HG02610 (cell line): ENCODE results near the gene CYB5R4.
"Not testable (repeated sequence)": the region's sequence is repeated elsewhere in the genome, so short reads cannot be mapped to it uniquely, and the experiment has no call there.

ENCODE experiments used
- ATAC-seq: cut with Tn5 transposase; IDR thresholded peaks from one replicate; pipeline ENCODE4 v1.9.1; 2021; ENCODE audit warnings: mild to moderate bottlenecking, moderate library complexity; ENCODE audit not compliant: unreplicated experiment

CYB5R4 gene

DNA sequence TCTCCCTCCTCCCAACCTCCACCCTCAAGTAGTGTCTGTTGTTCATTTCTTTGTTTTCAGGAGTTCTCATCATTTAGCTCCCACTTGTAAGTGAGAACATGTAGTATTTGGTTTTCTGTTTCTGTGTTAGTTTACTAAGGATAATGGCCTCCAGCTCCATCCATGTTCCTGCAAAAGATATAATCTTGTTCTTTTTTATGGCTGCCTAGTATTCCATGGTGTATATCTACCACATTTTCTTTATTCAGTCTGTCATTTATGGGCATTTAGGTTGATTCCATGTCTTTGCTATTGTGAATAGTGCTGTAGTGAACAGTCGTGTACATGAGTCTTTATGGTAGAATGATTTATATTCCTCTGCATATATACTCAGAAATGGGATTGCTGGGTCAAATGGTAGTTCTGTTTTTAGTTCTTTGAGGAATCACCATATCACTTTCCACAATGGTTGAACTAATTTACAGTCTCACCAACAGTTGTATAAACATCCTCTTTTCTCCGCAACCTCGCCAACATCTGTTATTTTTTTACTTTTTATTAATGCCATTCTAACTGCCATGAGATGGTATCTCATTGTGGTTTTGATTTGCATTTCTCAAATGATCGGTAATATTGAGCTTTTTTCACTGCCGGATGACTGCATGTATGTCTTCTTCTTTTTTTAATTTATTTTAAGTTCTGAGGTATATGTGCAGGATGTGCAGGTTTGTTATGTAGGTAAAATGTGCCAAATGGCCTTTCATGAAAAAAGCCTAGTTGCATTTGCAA is 48.3 kb downstream of the CYB5R4 start:
- ATAC-seq: not testable (repeated sequence)

DNA sequence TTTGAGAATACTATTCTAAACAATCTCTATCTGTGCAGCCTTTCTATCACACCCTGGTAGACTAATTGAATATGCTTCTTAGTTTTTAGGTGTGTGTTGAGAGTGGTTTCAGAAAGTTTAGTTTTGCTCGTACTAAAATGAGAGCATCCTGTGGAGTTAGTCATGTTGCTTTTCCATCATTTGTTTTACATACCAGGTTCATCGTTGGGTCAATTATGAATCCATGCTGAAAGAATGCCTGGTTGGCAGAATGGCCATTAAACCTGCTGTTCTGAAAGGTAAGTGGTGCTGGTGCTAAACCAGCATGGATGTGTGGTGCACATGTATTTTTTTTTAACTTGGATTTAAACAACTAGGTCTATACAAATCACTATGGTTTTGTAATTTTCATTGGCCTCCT is 49.3 kb downstream of the CYB5R4 start:
- ATAC-seq: no peak

DNA sequence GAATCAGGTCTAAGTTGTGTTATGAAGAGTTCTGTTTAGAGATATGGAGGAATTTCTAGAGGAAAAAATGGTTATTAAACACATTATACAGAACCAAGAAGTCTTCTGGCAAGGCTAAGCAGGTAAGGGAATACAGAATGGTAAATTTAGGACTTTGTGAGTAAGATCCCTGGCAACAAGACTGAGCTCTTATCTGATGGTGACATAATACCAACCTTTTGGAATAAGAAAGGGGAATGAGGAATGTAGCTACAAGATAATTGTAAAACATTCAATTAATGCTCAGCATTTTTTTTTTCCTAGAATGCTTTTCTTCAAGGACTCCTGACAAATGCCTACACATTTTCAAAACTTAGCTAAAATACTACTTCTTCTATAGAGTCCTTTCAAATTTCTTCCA is 51.8 kb downstream of the CYB5R4 start:
- ATAC-seq: no peak

DNA sequence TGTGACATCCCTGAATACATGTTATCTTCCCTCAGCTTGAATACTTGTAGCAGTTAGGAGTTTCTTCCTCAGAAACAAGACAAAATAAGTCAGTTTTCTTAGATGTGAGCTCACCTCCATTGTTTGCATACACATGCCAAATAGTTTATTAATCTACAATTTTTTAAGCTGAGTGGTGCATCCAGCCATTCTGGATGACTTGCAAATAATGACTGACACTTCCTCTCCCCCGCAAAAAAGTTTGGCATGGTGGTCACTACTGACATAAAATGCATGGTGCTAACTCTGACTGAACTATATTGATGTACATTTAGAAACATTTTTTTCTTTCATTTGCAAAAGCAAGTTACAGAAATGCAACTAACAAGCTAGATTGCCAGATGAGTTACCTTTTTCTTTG is 55.5 kb downstream of the CYB5R4 start:
- ATAC-seq: no peak

DNA sequence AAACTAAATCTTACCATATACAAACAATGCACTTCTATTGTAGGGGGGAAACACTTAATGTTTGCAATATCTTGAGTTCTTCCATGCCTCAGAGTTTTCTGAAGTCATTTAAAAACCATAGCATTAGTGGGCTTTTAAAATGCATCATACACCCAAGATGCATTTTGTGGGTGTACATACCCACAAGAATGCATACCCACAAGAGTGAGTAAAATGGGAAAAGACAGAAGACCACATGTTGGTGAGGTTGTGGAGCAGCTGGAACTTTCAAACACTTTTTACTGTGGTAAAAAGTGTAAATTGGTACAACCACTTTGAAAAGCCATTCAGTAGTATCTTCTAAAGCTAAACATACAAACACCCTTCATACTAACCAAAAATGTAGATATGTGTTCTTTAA is 57.5 kb downstream of the CYB5R4 start:
- no peak for ATAC-seq

DNA sequence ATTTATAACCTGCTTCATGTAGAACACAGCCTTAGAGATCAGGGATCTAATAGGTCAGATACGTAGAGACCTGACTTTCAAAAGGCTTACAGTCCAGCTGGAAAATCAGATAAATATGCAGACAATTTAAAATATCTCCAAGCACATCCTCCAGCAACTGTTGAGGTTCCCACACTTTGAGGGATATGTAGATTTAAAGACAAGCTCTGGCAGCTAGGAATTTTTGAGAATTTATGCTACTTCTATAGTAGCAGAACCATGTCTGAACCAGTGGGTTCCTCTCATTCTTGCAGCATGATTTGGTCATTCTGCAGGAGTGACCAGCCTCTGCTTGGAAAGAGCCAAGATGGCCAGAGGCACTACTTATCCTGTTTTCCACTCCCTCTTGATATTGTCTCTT is 60.5 kb downstream of the CYB5R4 start:
- no peak for ATAC-seq

DNA sequence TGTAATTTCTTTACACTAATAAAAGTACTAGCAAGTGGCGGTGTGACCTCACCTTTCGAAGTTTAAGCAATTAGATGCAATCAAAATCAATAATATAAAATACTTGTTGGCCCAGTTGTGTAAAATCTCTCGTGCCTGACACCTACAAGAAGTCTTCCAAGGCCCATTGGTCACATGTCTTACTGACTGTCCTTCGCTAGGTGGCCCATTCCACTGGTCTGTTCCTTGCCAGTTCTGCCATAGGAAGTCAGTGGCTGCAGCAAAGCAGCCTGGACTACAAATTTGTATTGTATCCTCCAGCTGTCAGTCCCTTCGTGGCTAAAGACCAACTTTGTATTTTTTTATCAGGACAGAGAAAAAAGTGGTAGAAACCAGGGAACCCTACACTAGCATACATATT is 61.8 kb downstream of the CYB5R4 start:
- no peak for ATAC-seq

DNA sequence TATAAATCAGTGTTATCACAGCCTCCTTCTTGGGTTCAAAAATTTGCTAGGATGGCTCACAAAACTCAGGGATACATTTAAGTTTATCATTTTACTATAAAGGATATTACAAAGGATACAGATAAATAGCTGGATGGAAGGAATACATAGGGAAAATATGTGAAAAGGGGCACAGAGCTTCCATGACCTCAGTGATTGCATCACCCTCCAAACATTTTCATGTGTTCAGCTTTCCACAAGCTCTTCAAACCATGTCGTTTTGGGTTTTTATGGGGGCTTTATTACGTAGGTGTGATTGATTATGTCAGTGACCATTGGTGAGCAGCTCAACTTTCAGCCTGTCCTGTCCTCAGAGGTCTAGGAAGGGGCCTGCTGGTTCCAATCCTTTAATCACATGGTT is 68.0 kb downstream of the CYB5R4 start:
- ATAC-seq: no peak

DNA sequence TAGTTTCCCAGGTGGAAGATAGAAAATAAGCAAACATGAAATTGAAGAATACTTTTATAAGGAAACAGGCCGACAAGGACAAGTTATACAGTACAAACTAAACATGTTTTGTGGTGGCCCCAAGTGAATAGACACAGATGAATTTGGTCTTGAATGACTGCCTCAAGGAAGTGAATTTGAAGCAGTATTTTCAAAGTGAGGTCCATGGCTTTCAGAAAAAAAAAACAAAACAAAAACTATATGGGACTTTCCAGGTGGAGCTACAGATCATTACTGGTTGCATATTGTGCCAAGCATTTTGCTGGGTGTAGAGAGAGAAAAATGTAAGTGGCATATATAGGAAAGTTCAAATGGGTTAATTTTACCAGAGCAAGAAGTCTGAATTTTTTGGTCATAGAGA is 68.8 kb downstream of the CYB5R4 start:
- ATAC-seq: peak; percentile 38

DNA sequence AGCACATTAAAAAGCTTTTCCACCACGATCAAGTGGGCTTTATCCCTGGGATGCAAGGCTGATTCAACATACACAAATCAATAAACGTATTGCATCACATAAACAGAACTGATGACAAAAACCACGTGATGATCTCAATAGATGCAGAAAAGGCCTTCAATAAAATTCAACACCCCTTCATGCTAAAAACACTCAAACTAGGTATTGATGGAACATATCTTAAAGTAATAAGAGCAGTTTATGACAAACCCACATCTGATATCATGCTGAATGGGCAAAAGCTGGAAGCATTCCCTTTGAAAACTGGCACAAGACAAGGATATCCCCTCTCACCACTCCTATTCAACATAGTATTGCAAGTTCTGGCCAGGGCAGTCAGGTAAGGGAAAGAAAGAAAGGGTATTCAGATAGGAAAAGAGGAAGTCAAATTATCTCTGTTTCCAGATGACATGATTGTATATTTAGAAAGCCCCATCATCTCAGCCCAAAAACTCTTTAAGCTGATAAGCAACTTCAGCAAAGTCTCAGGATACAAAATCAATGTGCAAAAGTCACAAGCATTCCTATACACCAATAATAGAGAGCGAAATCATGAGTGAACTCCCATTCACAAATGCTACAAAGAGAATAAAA is 86.8 kb downstream of the CYB5R4 start:
- not testable (repeated sequence) for ATAC-seq

DNA sequence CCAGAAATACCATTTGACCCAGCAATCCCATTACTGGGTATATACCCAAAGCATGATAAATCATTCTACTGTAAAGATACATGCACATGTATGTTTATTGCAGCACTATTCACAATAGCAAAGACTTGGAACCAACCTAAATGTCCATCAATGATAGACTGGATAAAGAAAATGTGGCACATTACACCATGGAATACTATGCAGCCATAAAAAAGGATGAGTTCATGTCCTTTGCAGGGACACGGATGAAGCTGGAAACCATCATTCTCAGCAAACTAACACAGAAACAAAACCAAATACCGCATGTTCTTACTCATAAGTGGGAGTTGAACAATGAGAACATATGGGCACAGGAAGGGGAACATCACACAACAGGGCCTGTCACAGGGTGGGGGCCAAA is 88.5 kb downstream of the CYB5R4 start:
- ATAC-seq: not testable (repeated sequence)

DNA sequence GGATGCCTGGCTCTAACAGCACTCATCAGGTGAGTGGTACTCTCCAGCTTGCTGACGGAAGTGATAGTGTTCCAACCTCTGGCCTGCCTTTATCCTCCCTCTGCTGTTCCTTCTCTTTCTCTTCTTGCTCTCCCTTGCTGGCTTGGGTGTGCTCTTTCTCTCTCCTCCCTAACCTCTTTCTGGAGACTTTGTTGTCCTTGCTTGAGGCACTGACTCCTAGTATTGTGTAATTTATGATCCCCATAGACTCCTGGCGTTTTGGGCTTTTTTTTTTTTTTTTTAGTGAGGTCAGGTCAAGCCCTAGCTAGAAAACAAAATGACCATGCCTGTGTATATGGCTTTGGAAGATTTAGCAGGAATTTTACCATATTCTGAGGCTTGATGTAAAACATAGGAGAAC is 89.4 kb downstream of the CYB5R4 start:
- no peak for ATAC-seq

DNA sequence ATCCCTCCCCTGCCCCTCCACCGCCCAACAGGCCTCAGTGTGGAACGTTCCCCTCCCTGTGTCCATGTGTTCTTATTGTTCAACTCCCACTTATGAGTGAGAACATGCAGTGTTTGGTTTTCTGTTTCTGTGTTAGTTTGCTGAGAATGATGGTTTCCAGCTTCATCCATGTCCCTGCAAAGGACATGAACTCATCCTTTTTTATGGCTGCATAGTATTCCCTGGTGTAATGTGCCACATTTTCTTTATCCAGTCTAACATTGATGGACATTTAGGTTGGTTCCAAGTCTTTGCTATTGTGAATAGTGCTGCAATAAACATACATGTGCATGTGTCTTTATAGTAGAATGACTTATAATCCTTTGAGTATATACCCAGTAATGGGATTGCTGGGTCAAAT is 91.9 kb downstream of the CYB5R4 start:
- not testable (repeated sequence) for ATAC-seq

DNA sequence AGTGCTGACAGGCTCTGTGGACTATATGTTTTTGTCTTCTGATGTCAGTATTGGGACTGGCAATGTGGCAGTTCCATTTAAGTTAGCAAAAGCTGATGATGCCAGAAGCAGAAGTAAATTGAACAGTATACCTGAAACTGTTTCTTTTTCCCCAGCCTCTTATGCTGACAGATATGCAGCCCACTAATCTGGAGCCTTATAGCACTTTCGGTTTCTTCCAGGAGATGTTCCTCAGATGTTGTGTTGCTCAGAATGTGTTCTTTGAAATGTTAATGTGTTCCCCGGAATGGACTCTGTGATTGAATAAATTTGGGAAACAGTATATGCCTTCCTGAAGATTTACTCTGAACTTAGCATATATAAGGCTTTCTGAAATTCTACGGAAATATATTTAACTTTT is 93.3 kb downstream of the CYB5R4 start:
- no peak for ATAC-seq

DNA sequence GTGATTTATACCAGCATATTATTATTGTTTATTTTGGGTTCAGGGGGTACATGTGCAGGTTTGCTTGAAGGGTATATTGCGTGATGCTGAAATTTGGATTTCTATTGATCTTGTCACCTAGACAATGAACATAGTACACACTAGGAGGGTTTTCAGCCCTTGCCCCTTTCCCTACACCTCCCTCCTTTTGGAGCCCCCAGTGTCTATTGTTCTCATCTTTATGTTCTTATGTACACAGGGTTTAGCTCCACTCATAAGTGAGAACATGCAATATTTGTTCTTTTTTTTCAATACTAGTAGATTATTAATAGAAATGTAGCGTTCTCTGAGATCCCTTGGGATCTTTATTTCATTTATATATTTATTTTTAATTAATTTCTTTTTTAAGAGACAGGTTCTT is 94.9 kb downstream of the CYB5R4 start:
- ATAC-seq: no peak

DNA sequence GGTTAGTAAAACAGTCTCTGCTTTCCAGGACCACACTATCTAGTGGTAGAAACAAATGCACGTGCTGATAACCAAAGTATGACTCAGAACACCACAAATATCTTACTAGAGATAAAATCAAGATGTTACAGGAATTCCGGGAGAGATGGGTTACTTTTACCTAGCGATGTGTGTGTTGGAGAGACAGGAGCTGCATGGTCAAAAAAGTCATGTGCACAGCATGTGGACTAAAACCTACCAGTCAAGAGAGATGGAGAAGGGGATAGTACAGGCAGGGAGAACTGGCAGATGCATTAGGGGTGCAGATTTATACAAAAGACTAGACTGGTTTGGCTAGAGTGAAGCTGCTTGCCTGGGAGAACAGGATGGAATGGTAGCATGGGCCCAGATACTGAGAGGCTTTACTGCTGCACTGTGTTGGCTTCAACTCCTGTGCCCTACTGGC is 98.8 kb downstream of the CYB5R4 start:
- ATAC-seq: no peak

DNA sequence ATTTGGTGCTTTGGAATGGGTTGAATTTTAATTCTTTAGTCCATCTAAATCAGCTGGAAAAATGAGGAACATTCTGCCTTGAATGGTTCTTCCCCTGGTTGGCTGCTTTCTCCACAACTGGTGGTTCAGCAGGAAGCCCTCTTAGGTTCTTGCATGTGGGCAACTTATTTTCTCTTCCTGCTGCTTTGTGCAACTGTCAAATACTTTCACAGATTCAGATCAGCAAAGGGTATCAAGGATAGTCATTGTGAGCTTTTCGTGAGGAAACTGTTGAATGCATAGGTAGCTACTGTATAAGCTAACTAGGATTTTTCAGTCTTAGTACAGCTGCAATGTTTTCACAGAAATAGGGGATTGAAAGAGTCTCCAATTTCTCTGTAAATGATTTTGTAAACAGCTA is 101.2 kb downstream of the CYB5R4 start:
- ATAC-seq: no peak

DNA sequence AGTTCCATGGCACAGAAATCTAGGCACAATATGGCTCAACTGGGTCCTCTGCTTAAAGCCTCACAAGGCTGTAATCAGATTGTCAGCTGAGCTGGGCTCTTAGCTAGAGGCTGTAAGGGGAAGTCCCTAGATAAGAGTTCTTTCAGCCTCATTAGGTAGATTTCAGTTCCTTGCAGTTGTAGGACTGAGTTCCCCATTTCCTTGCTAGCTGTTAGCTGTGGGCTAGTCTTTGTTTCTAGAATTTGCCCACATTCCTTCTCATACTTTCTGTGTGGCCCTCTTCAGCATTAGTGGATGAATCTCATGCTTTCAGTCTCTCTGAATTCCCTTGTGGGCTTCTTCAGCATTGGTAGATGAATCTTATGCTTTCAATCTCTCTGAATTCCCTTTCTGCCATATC is 103.1 kb downstream of the CYB5R4 start:
- ATAC-seq: peak; percentile 88

DNA sequence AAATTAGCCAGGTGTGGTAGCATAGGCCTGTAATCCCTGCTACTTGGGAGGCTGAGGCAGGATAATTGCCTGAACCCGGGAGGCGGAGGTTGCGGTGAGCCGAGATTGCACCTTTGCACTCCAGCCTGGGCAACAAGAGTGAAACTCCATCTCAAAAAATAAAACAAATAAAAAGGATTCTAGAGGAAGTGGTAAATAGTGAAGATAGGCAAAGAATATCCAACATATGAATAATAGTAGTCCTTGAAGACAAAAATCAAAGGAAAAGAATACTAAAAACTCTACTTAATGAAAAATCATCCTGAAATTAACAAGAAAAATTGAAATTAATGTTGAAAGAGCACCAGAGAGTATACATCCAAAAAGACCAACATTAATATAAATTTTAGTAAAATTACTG is 107.0 kb downstream of the CYB5R4 start:
- ATAC-seq: no peak

DNA sequence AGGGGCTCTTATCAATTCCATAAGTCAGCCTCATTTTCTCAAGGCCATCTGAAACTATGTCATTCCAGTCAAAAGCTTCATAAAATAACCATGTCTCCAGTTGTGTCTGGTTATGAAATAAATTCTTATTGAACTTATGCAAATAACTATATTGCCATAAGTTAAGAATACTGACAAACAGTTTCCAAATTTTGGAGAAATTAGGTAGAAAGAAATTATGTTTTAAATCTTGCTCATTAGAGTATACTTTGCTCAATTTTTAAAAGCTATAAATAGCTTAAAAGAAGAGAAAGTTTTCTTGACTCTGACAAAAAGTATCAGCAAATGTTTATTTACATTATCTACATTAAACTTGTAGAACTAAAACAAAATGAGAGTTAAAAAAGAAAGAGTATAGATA is 111.1 kb downstream of the CYB5R4 start:
- ATAC-seq: no peak

DNA sequence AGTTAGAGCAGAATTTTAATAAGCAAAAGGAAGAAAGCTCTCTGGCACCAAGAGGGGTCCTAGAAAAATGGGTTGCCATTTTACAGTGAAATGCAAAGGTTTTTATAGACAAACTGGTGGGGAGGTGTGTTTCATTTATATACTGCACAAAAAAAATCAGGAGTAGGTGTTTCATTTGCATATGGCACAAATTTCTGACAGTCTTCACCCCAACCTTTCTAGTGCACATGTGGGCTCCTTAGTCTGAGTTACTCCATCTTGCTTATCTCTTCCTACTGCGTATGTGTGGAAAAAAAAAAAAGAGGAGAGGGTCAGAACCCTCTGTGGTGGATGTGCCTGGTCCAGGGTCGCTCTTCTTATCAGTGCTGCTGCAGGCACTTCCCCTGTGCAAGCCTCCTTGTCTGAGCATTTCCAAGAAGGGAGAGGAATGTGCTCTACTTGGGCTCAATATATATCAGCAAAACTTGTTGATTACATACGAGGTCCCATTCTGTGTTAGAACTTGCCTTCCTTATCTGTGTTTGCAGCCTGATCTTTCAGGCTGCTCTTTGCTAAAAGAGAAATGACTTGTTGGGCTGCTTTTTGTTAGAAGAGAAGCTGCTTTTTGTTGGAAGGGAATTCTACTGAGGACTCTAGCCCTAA is 115.0 kb downstream of the CYB5R4 start:
- no peak for ATAC-seq

DNA sequence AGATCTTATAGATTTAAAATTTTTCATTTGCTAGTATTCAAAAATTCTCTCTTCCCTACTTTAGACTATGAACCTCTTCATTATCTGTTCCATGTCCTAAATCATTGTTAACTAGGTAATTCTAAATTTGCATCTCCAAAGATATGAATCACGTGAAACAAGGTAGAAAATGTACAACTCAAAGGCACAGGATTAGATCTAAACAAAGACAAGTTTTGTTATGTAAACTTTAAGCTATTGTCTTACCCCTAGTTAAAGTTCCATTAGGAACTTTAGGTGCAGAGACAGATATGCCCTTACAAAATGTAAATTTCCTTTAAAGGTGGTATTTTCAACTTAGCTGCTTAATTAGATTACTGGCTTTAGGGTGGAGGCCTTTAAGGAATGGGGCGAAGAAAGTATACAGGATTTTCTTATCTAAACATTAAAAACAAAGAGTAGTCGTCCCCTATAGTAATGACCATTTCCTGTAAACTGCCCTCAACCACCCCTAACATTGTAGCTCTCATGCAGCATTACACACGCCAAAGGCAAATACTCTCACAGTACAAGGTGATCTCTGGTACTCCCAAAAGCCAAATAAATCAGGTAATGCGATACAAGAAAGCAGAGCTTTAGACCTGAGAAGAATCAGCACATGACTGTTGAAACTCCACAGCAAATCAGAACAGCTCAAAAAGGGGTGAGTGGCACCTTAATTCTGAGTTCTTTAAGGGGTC is 116.7 kb downstream of the CYB5R4 start:
- no peak for ATAC-seq
